Adipose tissue (tissue), 3 donors: Measurements from ENCODE around the gene SPATS2L. TPM values are rescaled to one million over a fixed set of nuclear protein-coding genes. Genes with fewer than 3 reads are reported as not detected.

Experiments
- H3K27ac ChIP-seq: one replicate; pipeline ENCODE4 v1.5.1; 2013; ENCODE audit warnings: low read depth, low read length
- WGBS, 3 donors: extraction: QIAGEN DNeasy Blood & Tissue Kit; methylation state at CpG; one replicate each; pipeline ENCODE4 v1.1.7; 2013; 5-methylcytosine and 5-hydroxymethylcytosine counted together
- polyA plus RNA-seq, 3 donors: library from polyadenylated mRNA; stranded (reverse); fragments of 200-250 nt; gene quantifications; one replicate each; pipeline ENCODE4 v1.2.3, GENCODE V29; 2013
- donor health status: healthy with polysubstance abuse.
- donor health status: Bipolar disorder and iron deficiency.
- donor health status: healthy.

Gene SPATS2L
- polyA plus RNA-seq, 3 donors: 27.5 to 59.9 (median 30.5) TPM

DNA sequence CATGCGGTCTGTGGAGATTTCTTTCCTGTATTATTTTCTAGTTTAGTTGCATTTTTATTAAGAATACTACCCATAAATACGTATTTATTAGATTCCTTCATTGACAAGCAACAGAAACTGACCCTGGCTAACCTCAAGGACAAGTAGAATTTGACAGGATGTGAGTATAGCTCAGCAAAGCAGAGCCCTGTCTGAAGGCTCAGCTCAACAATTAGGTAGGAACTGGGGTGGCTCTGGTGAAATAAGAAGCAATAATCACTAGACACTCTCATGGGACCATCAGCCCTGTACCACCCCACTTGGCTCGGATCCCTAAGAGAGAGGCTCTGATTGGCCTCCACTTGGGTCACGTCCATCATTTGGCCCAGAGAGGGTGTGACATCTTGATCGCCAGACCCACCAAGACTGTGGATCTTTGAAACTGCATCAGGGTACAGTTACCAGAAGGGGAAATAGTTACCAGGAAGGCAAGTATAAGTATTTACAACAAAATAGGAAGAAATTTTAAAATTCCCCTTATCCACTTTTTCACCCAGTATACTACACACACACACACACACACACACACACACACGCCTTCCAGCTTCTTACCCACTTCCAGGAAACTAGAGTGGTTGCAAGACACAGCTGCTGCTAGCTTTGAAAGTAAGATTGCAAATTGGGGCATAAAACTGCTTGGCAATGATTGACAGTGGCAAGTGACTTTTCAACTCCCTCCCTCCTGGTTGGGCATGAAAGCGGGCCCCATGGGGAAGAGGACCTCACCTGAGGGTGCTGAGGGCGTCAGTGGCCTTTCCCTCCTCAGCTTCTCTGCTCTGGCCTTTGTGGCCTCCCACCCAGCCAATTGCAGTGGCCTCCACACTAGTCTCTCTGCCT is 161.6 kb downstream of the SPATS2L start:
- no peak overlapping the region for H3K27ac ChIP-seq
- WGBS, 3 donors: 77 to 78% (median 77%) methylated on average over 8 of the region's 8 CpGs

- H3K27ac ChIP-seq: no peak overlapping the region
- WGBS, 3 donors: 42 to 74% (median 74%) methylated on average over 13 of the region's 13 CpGs
Measured at GRCh38 chr2:200469708-200470211, 163.3 kb downstream of the SPATS2L start.

- H3K27ac ChIP-seq: no peak overlapping the region
Measured at GRCh38 chr2:200470230-200470629, 163.7 kb downstream of the SPATS2L start.

DNA sequence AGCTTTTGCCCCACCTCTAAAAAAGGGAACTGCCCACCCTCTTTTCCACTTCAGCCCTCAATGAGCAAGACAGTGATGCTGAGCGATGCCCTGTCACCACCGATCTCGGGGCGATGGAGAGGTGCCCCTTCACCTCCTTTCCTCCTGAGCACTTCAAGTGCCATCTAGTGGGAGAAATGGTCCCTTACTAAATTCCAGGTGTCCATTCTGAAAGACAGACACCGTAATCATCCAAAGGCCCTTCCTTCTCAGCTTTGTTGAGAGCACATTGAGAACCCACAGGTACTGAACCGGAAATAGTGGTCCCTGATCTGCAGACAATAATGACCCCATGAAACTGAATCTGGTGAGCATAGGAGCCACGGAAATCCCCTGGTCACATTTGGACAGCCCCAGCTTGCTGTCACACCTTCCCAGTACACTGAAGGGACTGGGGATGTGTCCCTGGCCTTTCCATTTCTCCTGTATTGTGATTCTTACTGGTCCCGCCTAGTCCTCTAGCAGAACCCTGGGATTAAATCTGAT is 164.9 kb downstream of the SPATS2L start:
- WGBS, 3 donors: 54 to 65% (median 58%) methylated on average over 8 of the region's 8 CpGs
- no peak overlapping the region for H3K27ac ChIP-seq

More at GRCh38 chr2:200470230-200470629, 163.7 kb downstream of the SPATS2L start:
- WGBS, 3 donors: 65 to 79% (median 79%) methylated on average over 3 of the region's 3 CpGs

DNA sequence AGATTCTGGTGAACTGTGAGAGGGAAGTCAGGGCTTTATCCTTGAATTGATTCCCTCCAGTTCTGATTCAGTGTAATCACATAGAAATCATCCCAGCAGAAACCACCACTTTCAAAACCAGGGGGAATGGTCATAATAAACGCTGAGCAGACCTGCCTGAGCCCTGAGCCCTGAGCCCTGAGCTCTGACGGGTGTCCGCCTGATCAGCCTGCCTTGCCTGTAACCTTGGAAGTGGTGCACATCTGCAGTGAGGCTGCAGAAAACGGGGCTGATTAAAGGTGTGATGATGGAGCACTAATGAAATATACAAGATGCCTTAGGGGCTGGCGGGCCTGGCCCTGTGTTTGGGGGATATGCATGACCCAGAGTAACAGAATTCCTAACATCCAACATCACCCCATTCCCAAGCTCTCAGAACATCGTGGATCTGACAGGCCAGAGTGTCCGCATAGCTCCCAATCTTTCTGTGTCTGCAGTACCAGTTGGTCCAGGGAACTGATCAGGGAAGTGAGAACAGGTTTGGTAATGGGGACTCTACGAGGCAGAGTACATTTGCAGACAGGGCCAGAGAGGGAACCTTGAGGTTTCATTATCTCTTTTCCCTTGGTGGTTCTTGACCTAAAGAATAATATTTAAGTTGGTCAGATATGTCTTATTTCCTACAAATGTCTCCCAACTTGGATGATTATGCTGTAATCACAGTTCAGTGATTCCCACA is 165.6 kb downstream of the SPATS2L start:
- no peak overlapping the region for H3K27ac ChIP-seq
- 88 to 90% (median 90%) methylated on average over 8 of the region's 8 CpGs for WGBS, 3 donors

GRCh38 chr2:200472853-200473464 is 166.5 kb downstream of the SPATS2L start:
- no peak overlapping the region for H3K27ac ChIP-seq
- 92 to 95% (median 92%) methylated on average over 14 of the region's 14 CpGs for WGBS, 3 donors

DNA sequence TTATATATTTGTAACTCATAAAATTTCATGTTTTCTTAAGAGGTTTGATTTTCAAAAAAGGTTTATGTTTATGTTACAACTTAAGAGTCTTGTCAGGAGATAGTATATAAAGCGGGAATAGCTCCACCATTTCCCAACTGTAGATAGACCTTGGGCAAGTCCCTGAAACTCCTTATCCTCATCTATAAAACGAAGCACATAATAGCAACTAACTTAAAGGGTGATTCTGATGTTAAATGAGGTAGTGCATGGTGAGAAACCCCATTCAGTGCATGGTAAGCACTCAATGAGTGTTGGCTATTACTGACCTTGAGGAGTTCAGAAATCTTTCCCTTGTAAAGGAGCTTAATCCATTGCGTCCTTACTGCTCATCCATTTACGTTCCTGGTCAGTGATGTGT is 169.3 kb downstream of the SPATS2L start:
- no peak overlapping the region for H3K27ac ChIP-seq
- WGBS, 3 donors: 80 to 98% (median 96%) methylated on average over 4 of the region's 4 CpGs

- no peak overlapping the region for H3K27ac ChIP-seq
- WGBS, 3 donors: 68 to 87% (median 85%) methylated on average over 8 of the region's 8 CpGs
Measured at GRCh38 chr2:200476836-200477235, 170.3 kb downstream of the SPATS2L start.

GRCh38 chr2:200477667-200478131 is 171.2 kb downstream of the SPATS2L start:
- H3K27ac ChIP-seq: peak overlapping the region; percentile 68
- 64 to 85% (median 69%) methylated on average over 21 of the region's 21 CpGs for WGBS, 3 donors

- no peak overlapping the region for H3K27ac ChIP-seq
- 48 to 58% (median 56%) methylated on average over 8 of the region's 8 CpGs for WGBS, 3 donors
Measured at GRCh38 chr2:200479692-200480265, 173.3 kb downstream of the SPATS2L start.

- H3K27ac ChIP-seq: no peak overlapping the region
Measured at GRCh38 chr2:200482194-200482593, 175.7 kb downstream of the SPATS2L start.

DNA sequence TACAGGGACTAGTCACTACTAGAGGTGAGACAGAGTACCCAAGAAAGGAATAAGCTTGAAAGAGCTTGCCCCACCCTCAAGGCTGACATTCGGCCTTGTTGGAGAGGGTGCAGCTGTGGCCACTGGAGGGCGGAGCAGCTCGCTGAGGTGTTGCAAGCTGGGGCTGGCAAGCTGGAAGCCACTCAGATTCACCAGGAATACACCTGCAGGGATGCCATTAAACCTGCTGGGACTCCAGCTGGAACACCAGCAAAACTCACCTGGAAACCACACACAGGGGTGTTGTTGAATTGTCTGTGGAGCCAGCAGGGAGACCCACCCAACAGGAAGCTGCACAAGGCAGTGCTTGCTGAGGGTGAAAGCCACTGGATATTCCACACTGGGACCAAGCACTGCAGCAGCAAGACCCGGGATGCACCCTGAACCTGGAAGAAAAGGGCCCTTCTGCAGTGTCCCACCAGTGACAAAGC is 177.3 kb downstream of the SPATS2L start:
- WGBS, 3 donors: 30 to 51% (median 49%) methylated on average over 4 of the region's 4 CpGs
- no peak overlapping the region for H3K27ac ChIP-seq

- no peak overlapping the region for H3K27ac ChIP-seq
- WGBS, 3 donors: 68 to 78% (median 77%) methylated on average over 3 of the region's 3 CpGs
Measured at GRCh38 chr2:200484934-200485333, 178.4 kb downstream of the SPATS2L start.

DNA sequence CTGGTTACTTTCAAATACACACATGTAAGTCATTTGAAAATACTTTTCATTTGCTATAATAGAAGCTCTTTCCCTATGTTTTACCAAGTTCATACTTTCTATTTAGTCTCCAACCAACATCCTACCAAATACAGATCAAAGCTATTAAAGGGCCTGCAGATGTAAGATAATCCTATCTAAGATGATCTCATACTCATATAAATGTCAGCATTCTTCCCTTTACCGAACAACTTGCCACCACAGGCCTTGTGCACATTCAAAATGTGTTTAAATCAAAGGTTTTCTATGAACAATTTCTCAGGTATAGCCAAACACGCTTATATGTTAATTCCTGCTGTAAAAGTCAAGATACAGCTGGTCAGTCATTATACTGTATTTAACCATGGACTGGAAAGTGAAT is 180.0 kb downstream of the SPATS2L start:
- H3K27ac ChIP-seq: no peak overlapping the region
- 59 to 69% (median 64%) methylated on average over 2 of the region's 2 CpGs for WGBS, 3 donors

GRCh38 chr2:200488169-200488568 is 181.7 kb downstream of the SPATS2L start:
- no peak overlapping the region for H3K27ac ChIP-seq
- WGBS, 3 donors: 67 to 74% (median 73%) methylated on average over 4 of the region's 4 CpGs

- no peak overlapping the region for H3K27ac ChIP-seq
- 94 to 95% (median 95%) methylated on average over 22 of the region's 22 CpGs for WGBS, 3 donors
Measured at GRCh38 chr2:200490001-200490400, 183.5 kb downstream of the SPATS2L start.

- H3K27ac ChIP-seq: no peak overlapping the region
Measured at GRCh38 chr2:200492656-200493055, 186.2 kb downstream of the SPATS2L start.

DNA sequence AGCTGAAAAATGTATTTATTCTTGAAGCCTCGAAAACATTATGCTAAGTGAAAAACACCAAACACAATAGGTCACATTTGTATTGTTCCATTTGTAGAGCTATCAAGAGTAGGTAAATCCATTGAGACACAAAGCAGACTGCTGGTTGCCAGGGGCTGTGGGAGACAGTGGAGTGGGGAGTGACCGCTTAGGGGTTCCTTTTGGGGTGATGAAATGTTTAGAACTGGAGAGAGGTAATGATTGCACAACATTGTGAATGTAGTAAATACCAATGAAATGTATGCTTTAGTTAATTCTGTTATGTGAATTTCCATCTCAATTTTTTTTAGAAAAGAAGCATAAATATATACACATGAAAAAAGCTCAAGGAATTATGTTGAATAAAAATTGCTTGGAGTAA is 187.6 kb downstream of the SPATS2L start:
- H3K27ac ChIP-seq: no peak overlapping the region
- WGBS, 3 donors: 83 to 96% (median 87%) methylated on average over 2 of the region's 2 CpGs
